ENCODE results near the gene FAM181A.

DNA sequence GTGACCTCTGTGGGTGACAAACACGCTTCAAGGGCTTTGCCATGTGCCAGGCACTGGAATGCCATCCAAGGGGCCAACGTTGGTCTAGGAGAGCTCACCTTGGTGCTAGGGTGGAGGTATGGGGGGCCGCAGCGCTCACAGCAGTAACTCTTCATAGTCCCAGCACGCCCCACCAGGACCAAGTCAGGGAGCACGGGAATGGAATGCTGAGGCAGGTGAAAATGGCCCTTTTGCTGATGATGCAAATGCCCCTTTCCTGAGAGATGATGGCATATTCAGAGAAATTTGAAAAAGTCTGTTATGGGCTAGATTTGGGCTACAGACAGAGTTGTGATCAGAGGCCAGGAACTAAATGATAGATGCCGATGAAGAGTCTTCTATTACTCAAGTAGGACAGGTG, 10.0 kb upstream of the FAM181A start:
- no peak for TF ChIP-seq CTCF (IDR thresholded peaks at IDR 0.05 in 8 of 11, conservative IDR thresholded peaks at IDR 0.05 in 3 of 11)
- no peak for TF ChIP-seq POLR2A (IDR thresholded peaks at IDR 0.05)
- no peak for TF ChIP-seq POLR2AphosphoS5 (IDR thresholded peaks at IDR 0.05)

Data from spleen (tissue), 7 donors.